Transverse colon (tissue), 4 donors: ENCODE results near the gene CEACAM1. TPM values are rescaled to one million over a fixed set of nuclear protein-coding genes. Genes with fewer than 3 reads are reported as not detected.

Experiments used
- DNase-seq: peaks from one replicate; pipeline ENCODE4 v3.0.0-alpha.2; 2019
- H3K27ac ChIP-seq, 4 donors: fragments of 200-600 bp; sonication (generic); 2 replicates each; pipeline ENCODE4 v1.5.1; 2016 to 2018; ENCODE audit warnings: inconsistent platforms in 4 of 4
- H3K27me3 ChIP-seq: fragments of 200-600 bp; sonication (generic); 2 replicates; pipeline ENCODE4 v1.5.1; 2017; ENCODE audit warnings: inconsistent platforms
- H3K36me3 ChIP-seq, 4 donors: fragments of 200-600 bp; sonication (generic); 2 replicates each; pipeline ENCODE4 v1.5.1; 2017 to 2019; ENCODE audit warnings: inconsistent platforms in 4 of 4
- H3K4me1 ChIP-seq, 4 donors: fragments of 200-600 bp; sonication (generic); 2 replicates each; pipeline ENCODE4 v1.5.1; 2017 to 2020; ENCODE audit warnings: inconsistent platforms in 4 of 4
- H3K4me3 ChIP-seq, 4 donors: fragments of 200-600 bp; sonication (generic); 1 replicate in 1 of 4; 2 replicates in 3 of 4; pipeline versions ENCODE4 v1.5.1 to v1.6.1; 2017 to 2019; ENCODE audit warnings: inconsistent platforms in 4 of 4
- H3K9me3 ChIP-seq, 2 donors: fragments of 200-600 bp; sonication (generic); 2 replicates each; pipeline ENCODE4 v1.5.1; 2017 to 2019; ENCODE audit warnings: inconsistent platforms in 2 of 2
- CTCF ChIP-seq, 5 experiments: fragments of 200-600 bp in 3 of 5; fragments of 450-650 bp in 2 of 5; sonication (generic) in 3 of 5; IDR thresholded peaks; 1 replicate in 2 of 5; 2 replicates in 3 of 5; pipeline ENCODE4 v1.5.1; 2016 to 2017; ENCODE audit warnings: antibody characterized with exemption in 5 of 5, inconsistent platforms in 3 of 5, mild to moderate bottlenecking in 2 of 5, moderate library complexity in 1 of 5
- EP300 ChIP-seq: sonication (generic); formaldehyde crosslinking; IDR thresholded peaks from one replicate; pipeline ENCODE4 v1.6.1; 2017; ENCODE audit warnings: antibody characterized with exemption, low read depth
- POLR2A ChIP-seq: fragments of 450-650 bp; IDR thresholded peaks from one replicate; pipeline ENCODE4 v1.6.1; 2016; ENCODE audit warnings: antibody characterized with exemption, mild to moderate bottlenecking, moderate library complexity
- POLR2AphosphoS5 ChIP-seq, 3 donors: sonication (generic); formaldehyde crosslinking; IDR thresholded peaks; one replicate each; pipeline ENCODE4 v1.6.1; 2016; ENCODE audit warnings: antibody characterized with exemption in 3 of 3
- WGBS, 2 donors: methylation state at CpG; one replicate each; pipeline ENCODE4 v1.1.5; 2018; ENCODE audit warnings: low coverage in 1 of 2; 5-methylcytosine and 5-hydroxymethylcytosine counted together
- in situ Hi-C, 4 donors: fragments of 200-750 bp; cut with MboI; loops; one replicate each; pipeline versions ENCODE4 v1.15.0 to v1.15.1; 2017; ENCODE audit warnings: low sequenced_read_pairs in 3 of 4, low pct_ligation_motif_present in 1 of 4, low pct_unique_long_range_greater_than_20kb in 1 of 4
- intact Hi-C: fragments of 100-400 bp; cut with DNase I; formaldehyde crosslinking; loops from one replicate; pipeline ENCODE4 v1.15.1; 2023; ENCODE audit warnings: low total_unique reads
- total RNA-seq, 4 donors: library from RNA; depleted of rRNA; stranded (reverse); fragments of >200 nt; gene quantifications; one replicate each; pipeline ENCODE4 v1.1.0, GENCODE V29; 2016

Gene CEACAM1
- total RNA-seq, 4 donors from 2014 or later = 38.6 to 835 (median 564) TPM

- H3K36me3 ChIP-seq = no peaks in the 10 kb centered on the region
- no peaks in the 10 kb centered on the region for H3K9me3 ChIP-seq
- in situ Hi-C loops (no loop called here), intact Hi-C loops (no loop called here)
- no peak overlapping the region for H3K4me3 ChIP-seq
- TF ChIP-seq POLR2A = no peak
- no peak for TF ChIP-seq EP300
- TF ChIP-seq POLR2AphosphoS5 (IDR thresholded peaks at IDR 0.05) = no peak
- no peak for TF ChIP-seq CTCF (IDR thresholded peaks at IDR 0.05)
- H3K27ac ChIP-seq = no peak overlapping the region
- DNase-seq = no peak
- WGBS, 2 donors = 66 to 100% methylated on average over 1 to 2 of the region's 2 CpGs
- no peaks in the 10 kb centered on the region for H3K27me3 ChIP-seq
- H3K4me1 ChIP-seq = peaks cover 0 to 23% (median 6%) of the 10 kb centered on the region in 4 donors
Observed at GRCh38 chr19:42571116-42571515, 42.8 kb upstream of the CEACAM1 start.

- TF ChIP-seq CTCF (IDR thresholded peaks at IDR 0.05) (no peak), POLR2AphosphoS5 (IDR thresholded peaks at IDR 0.05) (no peak), POLR2A (no peak), EP300 (no peak)
- intact Hi-C loops = no loop called here
Observed at GRCh38 chr19:42569193-42569592, 40.9 kb upstream of the CEACAM1 start.

GRCh38 chr19:42568006-42568405, 39.7 kb upstream of the CEACAM1 start:
- Histone ChIP-seq H3K27me3 (no peaks in the 10 kb centered on the region), H3K36me3 (no peaks in the 10 kb centered on the region), H3K4me1 (peaks cover 0 to 7% (median 0%) of the 10 kb centered on the region in 4 donors), H3K9me3 (no peaks in the 10 kb centered on the region), H3K27ac (no peak overlapping the region), H3K4me3 (no peak overlapping the region)
- no peak for TF ChIP-seq CTCF (IDR thresholded peaks at IDR 0.05)
- TF ChIP-seq POLR2AphosphoS5 (IDR thresholded peaks at IDR 0.05) = no peak
- no peak for TF ChIP-seq POLR2A
- no peak for TF ChIP-seq EP300
- no peak for DNase-seq
- intact Hi-C loops = no loop called here
- in situ Hi-C loops = no loop called here
- 60 to 69% methylated on average over 3 to 4 of the region's 4 CpGs for WGBS, 2 donors

More at GRCh38 chr19:42569193-42569592, 40.9 kb upstream of the CEACAM1 start:
- no peaks in the 10 kb centered on the region for H3K27me3 ChIP-seq
- no peaks in the 10 kb centered on the region for H3K9me3 ChIP-seq
- no peaks in the 10 kb centered on the region for H3K36me3 ChIP-seq
- WGBS, 2 donors = 60 to 73% methylated on average over 1 to 2 of the region's 2 CpGs
- H3K27ac ChIP-seq = no peak overlapping the region
- in situ Hi-C loops = no loop called here
- DNase-seq = no peak
- no peak overlapping the region for H3K4me3 ChIP-seq
- peaks cover 0 to 11% (median 2%) of the 10 kb centered on the region in 4 donors for H3K4me1 ChIP-seq

- H3K9me3 ChIP-seq = no peaks in the 10 kb centered on the region
- H3K36me3 ChIP-seq = no peaks in the 10 kb centered on the region
- intact Hi-C loops = no loop called here
- DNase-seq = no peak
- TF ChIP-seq POLR2A = no peak
- H3K4me3 ChIP-seq = no peak overlapping the region
- H3K27ac ChIP-seq = no peak overlapping the region
- peaks cover 0 to 7% (median 0%) of the 10 kb centered on the region in 4 donors for H3K4me1 ChIP-seq
- in situ Hi-C loops = no loop called here
- H3K27me3 ChIP-seq = no peaks in the 10 kb centered on the region
- 91 to 100% methylated on average over 1 to 4 of the region's 4 CpGs for WGBS, 2 donors
Observed at GRCh38 chr19:42567567-42567966, 39.3 kb upstream of the CEACAM1 start.
